ENCODE results near the gene URAD.
"Not testable (repeated sequence)": the region's sequence is repeated elsewhere in the genome, so short reads cannot be mapped to it uniquely, and the experiment has no call there.

URAD gene

DNA sequence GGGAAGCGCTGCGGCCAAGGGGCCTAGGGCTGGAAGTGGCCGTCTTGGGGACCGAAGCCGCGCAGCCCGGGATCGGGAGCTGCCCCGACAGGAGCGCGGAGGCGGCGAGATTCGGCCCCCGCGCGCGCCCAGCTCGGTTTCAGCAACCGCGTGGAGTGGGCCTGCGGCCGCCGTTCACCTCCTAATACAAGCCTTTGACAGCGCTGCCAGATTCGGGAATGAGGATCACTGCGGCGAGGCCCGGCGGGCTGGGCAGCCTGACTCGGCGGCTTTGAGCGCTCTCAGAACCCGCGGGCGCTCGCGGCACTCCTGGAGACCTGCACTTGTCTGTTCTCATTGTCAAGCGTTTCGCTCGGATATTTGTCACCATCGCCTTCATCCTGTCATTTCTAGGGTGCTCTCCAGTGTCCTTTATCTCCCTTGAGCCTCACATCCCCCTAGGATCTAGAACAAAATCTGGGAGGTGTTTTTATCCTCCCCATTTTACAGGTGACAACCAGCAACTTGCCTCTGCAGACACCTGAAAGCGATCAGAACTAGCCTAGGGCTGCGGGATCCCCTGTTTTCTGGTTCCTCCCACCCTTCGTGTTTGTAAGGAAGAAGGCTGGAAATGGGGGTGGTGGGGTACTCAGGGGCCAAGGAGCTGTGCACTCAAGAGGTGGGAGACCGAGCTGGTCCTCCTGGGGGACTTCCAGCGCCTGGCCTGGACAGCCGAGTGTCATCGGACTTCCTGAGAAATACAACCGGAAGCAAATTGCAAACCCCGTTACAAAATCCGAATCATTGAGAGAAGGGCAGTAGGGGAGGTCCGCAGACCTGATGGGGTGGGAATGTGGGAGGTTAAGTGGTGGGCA, 17.9 kb downstream of the URAD start:
- DNase-seq (ENCODE audit: low spot score), result no peak

DNA sequence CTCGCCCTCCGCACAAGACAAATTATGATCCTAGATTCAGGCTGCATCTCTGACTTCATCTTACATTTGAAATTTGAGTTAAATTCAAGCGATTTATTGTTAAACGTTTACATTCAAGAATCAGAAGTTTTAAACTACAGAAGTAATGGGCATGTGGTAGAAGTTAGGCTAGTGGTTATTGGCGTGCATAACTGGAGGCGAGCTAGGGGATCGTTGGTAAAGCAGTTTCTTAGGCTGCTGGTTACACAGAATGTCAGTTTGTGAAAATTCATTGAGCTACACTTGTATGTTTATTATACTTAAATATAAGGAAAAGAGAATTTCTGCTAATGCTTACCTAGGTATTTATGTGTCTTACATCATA, 18.6 kb downstream of the URAD start:
- no peak for DNase-seq (ENCODE audit: low spot score)

DNA sequence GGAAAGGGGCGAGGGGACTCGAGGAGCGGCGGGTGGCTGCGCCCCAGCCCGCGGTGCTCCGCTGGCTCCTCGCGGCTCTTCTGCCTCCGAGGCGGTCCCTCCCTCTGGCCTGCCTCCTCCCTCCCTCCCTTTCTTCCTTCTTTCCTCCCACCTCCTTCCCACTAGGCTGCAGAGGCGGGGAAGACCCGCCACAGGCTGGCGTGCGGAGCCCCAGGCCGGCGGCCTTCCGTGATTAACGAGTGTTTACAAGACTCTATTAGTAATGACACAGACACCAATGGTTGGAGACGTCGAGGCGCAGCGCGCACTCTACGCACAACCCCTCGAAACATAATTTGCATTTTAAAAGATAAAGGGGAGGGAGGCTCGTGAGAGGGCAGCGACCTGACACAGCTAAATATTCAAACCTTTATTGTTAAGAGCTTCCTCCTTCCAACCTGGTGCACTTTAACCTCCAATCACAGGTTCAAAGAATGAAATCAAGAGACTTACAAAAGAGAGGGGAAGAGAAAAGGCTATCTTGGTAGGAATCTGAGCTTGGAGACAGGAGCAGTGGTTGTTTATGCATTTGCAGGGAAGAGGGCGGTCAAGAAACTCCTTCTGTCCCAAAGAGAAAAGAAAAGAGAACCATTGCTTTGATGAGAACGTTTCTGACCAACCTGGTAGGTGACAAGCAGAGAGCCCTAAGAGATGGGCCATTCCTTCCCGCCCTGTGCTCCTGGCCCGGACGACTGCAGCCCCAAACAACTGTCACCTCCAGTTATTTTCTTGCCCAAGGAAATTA, 19.2 kb downstream of the URAD start, which contains the start of gene CDX2:
CDX2 (minus strand) TSS at position 234 of the 784 bp plus-strand sequence. CDS start 309 bp downstream, outside the sequence.
- no peak for DNase-seq (ENCODE audit: low spot score)

DNA sequence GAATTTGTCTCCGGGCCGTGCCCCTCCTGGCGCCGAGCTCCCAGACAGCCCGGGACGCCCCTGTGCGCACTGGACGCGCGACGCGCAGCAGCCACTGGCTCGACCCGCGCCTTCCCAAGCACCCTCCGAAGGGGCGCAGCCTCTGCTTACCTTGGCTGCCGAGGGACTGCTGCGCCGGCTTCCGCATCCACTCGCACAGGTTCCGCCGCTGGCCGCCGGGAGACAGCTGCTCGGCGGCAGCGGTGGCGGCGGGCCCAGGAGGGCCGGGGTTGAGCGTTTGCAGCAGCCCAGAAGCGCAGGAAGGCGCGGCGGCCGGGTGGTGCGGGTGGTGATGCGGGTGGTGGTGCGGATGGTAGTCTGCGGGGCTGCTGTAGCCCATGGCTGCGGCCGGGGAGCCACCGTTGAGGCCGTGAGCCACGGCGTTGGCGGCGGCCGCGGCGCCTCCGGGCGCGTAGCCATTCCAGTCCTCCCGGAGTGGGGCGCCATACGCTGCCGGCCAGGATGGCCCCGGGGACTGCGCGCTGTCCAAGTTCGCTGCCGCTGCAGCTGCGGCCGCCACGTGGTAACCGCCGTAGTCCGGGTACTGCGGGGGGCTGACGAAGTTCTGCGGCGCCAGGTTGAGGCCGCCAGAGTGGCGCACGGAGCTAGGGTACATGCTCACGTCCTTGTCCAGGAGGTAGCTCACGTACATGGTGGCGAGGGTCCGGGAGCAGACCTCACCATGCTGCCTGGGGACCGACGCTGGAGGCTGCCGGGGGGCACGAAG, 20.0 kb downstream of the URAD start:
- DNase-seq (ENCODE audit: low spot score), result no peak

DNA sequence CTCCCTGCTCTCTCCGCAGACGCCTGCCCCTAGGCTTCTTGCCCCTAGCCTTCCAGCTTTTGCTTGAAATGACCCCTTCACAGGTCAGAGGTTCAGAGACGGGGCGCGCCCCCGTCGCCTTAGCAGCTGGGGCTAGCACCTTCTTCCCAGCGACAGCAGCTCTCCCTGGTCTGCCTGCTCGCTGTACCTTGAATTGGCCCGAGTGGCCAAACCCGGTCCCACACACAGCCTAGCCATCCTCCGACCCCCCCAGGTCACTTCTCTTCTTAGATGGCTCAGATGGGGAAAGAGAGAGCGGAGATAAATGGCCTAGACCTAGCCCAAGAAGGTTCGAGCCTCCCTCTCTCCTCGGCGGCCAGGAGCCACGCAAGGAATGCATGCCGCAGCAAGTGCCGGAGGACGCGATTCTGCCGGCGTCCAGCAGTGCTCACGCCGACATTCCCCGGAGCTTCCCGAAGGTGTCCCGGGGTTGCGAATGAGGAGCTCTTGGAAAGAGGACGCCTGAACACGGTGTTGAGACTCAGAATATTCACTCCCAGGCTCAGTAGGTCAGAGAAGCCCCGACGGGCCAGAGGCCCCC, 20.7 kb downstream of the URAD start:
- DNase-seq (ENCODE audit: low spot score), result no peak

DNA sequence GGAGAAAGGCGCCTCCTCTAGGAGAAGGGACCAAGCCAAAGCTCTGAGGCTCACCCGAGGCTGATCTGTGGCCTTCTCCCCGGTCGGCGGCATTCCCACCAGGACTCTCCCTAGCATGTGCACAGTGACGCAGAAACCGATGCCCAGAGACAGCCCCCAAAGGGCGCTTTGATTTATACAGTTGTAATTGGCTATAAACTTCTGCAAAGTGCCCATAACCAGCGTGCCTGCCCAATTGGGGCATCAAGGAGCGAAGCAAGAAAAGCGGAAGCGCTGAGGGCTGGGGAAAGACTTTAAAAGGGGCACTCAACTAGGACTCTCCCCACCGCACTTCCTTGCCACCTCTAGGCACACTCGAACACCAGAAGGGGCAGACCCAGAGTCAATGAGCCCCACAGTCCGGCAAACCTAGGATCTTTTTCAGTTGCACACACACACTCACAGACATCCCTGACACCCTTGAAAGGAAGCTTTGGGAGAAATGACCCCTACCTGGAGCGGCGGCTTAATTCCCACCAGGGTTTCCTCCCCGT, 21.2 kb downstream of the URAD start:
- no peak for DNase-seq (ENCODE audit: low spot score)

DNA sequence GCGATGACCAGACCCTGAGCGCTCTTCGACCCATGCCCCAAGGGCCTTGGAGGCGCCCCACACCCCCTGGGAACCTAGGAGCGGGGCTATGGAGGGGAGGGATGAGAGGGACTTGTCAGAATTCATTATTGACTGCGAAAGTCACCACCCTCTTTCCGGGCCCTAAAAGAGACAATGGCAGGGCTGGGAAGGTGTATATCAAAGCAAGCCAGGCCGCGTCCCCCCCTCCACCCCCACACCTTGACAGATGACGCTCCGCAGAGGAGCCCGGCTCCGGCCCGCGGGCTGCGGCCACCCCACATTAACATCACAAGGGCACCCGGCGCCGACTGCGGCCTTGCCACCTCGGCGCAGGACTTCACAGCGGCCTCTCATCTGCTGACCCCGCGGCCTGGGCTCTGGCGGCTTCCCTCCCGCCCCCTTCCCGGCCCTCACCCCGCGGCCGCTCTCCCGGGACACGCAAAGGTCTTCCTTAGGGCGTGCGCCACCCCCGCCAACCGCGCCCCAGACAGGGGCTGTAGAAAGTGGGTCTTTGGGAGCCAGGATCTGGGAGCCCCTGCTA, 21.8 kb downstream of the URAD start:
- DNase-seq (ENCODE audit: low spot score), result no peak

DNA sequence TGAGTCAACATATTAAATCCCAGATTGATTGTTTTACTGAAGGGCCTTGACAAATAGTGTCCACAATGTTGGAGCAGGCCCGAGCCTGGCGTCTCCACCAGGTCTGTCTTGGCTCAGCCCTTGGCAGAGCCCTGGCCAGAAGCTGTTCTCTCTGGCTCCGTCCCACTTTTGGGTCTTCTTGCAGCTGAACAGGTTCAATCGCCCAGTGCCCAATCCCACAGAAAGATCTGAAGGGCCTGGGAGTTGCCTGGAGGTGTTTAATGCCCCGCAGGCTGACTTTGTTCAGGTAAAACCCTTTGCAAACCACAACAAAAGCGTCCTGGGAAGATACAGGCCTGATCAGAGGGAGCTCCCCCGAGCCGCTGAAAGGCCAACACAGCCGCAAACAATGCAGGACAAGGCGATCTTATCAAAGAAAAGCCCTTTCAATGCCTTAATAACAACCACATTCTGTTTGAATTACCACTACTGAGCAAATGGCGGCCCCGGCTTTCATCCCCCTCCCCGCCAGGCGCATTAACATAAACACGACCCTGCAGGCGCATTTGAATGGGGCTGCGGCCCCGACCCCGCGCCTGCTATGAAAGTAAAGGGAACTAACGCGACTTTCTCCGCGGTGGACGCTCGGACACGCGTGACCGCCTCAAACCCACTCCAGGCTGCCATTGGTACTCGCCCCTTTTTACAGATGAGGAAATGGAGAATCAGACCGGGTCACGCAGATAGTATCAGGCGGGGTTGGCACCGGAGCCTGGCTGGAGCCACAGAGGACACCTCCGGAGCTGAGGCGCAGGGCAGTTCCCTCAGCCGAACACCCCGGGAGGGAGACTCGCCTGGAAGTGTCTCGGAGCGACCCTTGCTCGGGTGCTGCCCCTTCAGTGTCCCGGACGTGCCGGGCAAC, 22.5 kb downstream of the URAD start:
- DNase-seq (ENCODE audit: low spot score), result no peak

DNA sequence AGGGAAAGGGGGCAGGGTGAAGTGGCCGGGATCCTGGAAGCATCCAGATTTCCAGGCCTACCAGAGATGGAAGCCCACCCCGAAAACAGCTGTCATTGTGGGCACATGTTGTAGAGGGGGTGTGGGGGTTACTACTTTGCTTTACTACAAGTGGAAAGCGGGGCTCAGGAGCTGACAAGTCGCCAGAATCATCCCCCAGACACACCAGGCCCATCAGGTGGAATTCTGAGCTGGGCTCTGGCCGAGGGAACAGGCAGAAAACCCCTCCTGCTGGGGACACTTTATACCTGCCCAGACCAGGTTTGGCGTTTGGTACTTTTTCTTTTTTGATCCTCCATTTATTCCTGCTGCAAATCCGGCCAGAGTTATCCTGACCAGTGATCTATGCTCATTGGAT, 23.2 kb downstream of the URAD start:
- no peak for DNase-seq (ENCODE audit: low spot score)

DNA sequence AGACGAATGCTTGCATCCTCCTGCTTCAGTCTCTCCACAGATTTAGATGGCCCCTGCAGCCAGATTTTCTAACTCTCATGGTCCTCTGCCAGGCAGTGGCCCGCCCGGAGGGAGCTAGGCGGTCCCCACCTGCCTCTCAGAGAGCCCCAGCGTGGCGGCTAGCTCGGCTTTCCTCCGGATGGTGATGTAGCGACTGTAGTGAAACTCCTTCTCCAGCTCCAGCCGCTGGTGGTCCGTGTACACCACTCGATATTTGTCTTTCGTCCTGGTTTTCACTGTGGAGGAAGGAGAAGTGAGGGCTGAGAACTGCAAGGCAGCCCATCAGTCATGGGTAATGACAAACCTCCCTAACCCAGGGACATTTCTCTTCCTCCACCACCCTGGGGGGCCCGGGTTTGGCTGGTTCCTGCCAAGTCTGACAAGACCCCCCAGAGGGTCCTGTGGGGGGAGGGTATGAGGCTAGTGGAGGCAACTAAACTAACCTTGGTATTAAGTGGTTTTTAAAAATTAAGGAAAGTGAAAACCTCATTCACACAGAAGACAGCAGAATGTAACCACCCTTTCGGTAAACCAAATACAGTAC, 23.7 kb downstream of the URAD start:
- DNase-seq (ENCODE audit: low spot score), result no peak

DNA sequence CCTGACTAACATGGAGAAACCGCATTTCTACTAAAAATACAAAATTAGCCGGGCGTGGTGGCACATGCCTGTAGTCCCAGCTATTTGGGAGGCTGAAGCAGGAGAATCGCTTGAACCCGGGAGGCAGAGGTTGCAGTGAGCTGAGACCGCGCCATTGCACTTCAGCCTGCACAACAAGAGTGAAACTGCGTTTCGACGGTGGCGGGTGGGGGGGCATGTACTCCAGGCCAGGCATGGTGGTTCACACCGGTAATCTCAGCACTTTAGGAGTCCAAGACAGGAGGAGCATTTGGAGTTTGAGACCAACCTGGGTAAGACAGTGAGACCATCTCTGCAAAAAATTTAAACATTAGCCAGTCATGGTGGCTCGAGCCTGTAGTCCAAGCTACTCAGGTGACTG, 24.3 kb downstream of the URAD start:
- not testable (repeated sequence) for DNase-seq (ENCODE audit: low spot score)

DNA sequence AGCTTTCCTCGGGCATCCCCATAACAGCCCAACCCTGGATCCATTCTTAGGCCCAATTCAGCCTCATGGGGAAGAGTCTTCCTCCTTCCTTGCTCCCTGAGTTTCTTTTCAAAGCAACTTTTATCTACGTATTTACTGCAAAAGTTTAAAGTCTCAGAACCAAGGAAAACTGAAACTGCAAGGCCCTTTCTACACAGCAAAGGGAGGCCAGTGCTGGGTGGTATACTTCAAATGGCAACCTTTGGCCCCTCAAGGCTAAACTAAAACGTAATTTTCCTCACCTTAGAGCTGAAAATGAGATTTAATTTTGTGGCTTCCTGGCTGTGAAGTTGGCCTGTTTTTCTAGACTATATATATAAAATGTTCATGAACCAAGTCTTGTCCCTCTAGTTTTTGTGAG, 25.0 kb downstream of the URAD start:
- no peak for DNase-seq (ENCODE audit: low spot score)

DNA sequence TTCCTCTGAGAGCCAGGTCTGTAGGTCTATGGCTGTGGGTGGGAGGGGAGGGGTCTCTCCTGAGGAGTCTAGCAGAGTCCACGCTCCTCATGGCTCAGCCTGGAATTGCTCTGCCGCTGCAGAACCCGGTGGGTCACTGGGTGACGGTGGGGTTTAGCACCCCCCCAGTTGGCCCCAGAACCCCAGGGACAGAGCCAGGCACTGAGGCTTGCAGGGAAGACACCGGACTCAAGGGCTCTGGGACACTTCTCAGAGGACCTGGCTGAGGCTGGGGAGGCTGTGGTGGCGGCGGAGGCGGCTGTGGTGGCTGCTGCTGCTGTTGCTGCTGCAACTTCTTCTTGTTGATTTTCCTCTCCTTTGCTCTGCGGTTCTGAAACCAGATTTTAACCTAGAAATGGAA, 25.5 kb downstream of the URAD start:
- no peak for DNase-seq (ENCODE audit: low spot score)

DNA sequence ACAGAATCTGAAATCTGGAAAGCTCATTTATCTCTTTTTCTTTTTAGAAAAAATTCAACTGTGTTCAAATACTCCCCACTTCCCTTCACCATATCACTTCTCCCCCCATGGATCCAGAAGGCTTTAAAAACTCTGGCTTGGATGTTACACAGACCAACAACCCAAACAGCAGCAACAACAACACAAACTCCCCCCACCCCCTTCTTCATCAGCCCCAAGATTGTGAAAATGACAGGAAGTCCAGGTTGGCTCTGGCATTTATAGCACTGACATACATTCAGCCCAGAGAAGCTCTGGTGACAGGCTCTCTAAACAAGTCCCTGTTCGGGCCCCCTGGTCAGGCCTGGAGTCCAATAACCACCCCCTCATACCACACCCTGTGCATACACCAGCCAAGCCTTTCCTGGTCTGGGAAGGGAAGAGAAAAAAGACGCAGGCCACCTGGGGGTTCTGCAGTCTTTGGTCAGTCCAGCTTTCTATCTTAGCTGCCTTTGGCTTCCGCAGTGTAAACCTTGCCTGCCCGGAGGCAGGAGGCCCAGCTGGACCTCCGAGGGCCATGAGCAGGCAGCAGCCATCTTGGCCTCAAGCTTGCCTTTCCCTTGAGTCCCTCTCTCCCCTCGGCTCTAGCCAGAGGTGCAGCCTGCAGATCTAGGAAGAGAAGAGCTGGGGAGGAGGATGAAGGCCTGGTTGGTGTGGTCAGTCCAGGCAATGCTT, 26.2 kb downstream of the URAD start:
- no peak for DNase-seq (ENCODE audit: low spot score)

DNA sequence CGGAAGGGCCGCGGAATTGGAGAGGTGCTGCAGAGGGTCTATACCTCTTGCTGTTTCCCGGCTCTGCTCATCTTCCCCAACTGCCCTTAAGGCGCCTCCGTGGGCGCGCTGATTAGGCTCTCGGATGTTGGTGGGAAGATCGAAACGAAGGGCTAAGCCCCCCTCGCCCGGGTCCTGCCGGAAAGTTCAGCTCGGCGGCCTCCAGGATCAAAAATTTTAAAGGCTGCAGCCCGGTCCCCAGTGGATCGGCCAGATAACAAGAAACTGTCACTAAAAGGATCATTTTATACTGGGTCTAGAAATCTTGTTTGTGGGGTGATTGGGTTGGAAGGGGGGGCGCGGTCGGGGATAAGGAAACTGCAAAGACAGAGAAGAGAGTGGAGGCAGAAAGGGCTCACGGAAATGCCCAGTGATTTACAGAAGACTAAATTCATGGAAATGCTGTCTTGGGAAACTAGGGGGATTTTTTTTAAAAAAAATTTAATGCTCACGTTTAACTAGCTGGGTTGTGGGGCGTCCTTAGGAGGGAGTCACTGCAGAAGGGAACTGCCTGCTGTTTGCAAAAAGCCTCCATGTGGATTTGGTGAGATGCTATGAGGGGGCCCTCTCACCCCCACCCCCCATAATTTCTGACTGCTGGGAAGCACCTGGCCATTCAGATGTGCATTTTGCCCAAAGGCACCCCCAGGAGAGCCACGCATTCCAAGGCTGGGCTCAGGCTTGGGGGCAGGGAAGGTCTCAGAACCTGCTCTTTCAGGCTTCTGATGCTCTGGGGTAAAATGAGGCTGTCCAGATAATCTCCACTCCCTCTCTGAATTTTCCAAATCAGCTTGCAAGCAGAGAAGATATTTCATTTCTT, 27.0 kb downstream of the URAD start:
- no peak for DNase-seq (ENCODE audit: low spot score)

DNA sequence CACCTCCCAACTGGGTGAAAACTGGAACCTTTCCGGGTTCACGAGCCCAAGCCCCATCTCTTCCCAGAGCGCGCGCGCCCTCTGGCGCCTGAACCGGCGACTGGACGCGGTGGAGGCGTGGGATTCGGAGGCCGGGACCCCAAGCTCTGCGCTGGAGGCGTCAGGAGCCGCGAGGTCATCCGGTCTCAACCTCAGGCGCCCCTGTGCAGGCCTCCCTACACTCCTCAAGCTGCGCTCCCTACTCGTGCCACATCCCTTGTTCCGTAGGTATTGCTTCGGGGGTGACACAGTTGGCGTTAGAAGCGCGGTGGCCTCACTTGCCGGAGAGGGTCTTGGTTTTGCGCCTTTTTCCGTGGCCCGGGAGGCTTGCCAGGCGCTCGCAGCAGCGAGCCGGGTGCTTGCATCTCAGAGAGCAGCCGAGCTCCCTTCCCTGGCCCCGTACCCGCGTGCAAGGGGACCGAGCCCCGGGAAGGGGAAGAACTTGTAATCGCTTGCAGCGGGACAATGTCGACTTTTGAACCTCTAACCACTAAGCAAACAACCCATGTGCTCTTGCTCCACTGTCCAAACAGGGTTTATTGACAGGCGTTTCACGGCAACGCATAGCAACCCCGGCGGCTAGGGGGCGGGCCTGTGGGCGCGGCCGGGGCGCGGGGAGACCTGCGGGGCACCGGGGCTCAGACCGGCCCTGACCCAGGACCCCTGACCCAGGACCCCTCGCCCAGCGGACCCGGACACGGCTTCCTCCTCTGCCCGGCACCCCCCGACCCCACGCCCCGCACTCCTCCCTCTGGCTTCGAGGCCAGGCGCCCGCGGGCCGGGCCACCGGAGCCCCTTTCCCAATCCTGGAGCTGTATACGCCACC, 27.9 kb downstream of the URAD start:
- no peak for DNase-seq (ENCODE audit: low spot score)

DNA sequence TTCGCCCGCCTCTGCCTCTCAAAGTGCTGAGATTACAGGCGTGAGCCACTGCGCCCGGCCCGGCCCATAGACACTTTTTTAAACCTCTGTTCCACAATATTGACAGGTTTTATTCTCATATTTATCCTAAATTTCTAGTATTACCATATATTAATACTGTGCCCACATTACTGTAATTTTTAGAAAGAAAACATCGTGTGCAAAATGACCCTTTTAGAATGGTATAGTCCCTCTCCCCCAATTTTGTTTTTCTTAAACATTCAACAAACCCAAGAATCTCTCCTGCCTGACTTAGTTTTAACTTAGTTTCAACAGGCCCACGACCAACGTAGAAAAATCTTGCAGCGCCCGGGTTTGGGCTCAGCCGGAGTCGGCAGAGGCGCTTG, 28.5 kb downstream of the URAD start:
- DNase-seq (ENCODE audit: low spot score), result no peak
